GM18507 (cell line): ENCODE data around the gene ZFP62.
A peak's percentile ranks its signal among the peaks of the same experiment; 100 is the strongest.

Source experiments
- DNase-seq: peaks from one replicate; pipeline ENCODE4 v3.0.0; 2011; ENCODE audit warnings: low read depth; ENCODE audit not compliant: insufficient read length; ENCODE audit errors: extremely low spot score
- FAIRE-seq: peaks from 2 replicates; lab custom pipeline; 2011; peaks lifted over from hg19 to GRCh38; lab: Jason Lieb, UNC

Gene ZFP62

GRCh38 chr5:180870276-180871068 lies 9.4 kb upstream of the ZFP62 start:
- no peak for FAIRE-seq
- DNase-seq = no peak

DNA sequence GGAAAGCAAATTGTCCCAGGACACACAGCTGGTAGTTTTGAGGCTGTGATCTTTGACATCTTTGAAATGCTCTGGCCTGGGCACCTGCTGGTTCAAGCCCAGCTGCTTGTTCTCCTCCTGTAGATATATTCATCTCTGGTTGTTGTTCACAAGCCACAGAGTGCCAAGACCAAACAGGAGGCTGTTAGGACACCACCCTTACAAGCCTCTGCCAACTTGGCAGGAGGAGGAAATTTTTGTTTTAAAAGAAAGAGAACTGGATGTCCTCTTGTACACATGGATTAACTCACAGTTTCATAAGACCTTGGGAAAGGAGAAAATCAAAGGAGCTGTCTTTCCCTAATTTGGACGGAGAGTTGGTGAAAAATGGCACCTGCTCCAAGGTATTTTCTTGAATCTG lies 8.5 kb upstream of the ZFP62 start:
- DNase-seq (no peak), FAIRE-seq (no peak)

- FAIRE-seq = peak; percentile 90
- peak; percentile 22 for DNase-seq
Measured at GRCh38 chr5:180868960-180869359, 7.9 kb upstream of the ZFP62 start.

DNA sequence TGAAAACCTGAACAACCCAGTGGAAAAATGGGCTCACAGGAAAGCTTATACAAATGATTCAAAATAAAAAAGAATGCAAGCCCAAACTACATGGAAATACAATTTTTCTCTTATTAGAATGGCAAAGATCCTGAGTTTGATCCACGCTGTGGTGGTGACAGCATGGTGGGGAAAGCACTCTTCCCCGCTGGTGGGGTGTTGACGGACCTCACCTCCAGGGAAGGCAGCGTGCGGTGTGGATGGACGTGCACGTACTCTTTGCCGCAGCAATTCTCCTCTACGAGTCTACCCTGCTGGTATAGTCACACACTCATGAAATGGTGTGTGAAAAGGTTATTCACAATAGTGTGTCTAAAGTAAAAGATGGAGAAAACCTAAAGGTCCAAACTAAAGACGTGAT lies 5.9 kb upstream of the ZFP62 start:
- FAIRE-seq = no peak
- no peak for DNase-seq

DNA sequence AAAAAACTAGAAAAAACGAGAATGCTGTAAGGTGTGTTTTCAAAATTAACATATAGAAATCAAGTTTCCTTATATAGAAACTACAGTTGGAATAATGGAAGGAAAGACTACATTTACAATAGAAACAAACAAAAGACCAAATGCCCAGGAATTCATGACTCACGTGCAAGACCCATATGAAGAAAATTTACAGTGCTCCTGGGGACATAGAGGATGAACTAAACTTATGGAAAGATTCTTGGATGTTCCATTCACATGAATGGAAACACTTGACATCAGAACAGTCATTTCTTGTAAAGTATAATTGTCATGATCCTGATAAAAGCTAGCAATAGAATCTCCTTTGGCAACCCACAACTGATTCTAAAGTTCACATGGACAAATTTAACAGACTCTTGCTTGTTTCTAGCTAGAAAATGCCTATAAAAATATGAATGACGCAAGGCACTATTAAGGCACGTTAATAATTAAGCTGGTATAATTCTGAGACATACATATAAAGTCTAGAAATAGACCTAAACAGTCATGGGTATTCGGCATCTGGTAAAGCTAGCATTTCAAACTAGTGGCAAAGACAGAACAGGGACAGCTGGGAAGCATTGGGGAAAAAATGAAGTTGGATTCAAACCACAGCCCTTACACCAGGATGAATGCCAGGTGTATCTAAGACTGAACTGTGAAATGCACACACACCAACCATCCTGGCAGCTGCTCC lies 5.1 kb upstream of the ZFP62 start:
- FAIRE-seq (no peak), DNase-seq (no peak)

GRCh38 chr5:180862645-180863044 lies 1.6 kb upstream of the ZFP62 start:
- FAIRE-seq (no peak), DNase-seq (no peak)

GRCh38 chr5:180860273-180860886 lies 696 bp downstream of the ZFP62 start:
- FAIRE-seq (peak; percentile 80), DNase-seq (peak; percentile 39)

GRCh38 chr5:180858586-180858985 lies 2.5 kb downstream of the ZFP62 start:
- no peak for FAIRE-seq
- no peak for DNase-seq

DNA sequence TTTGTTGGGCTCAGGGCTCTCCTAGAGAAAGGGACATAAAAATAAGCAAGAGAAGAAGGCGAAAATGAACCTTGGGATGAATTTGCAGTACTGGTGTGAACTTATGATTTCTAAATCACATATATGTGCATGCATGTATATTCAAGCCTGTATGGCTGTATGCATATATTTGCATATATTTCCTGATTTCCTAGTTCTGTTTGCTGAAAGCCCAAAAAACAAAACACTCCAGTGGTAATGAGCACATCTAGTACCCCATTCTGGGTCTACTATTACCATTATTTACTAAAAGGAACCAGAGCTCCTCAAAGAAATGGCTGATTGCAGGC lies 7.3 kb downstream of the ZFP62 start:
- no peak for FAIRE-seq
- no peak for DNase-seq

DNA sequence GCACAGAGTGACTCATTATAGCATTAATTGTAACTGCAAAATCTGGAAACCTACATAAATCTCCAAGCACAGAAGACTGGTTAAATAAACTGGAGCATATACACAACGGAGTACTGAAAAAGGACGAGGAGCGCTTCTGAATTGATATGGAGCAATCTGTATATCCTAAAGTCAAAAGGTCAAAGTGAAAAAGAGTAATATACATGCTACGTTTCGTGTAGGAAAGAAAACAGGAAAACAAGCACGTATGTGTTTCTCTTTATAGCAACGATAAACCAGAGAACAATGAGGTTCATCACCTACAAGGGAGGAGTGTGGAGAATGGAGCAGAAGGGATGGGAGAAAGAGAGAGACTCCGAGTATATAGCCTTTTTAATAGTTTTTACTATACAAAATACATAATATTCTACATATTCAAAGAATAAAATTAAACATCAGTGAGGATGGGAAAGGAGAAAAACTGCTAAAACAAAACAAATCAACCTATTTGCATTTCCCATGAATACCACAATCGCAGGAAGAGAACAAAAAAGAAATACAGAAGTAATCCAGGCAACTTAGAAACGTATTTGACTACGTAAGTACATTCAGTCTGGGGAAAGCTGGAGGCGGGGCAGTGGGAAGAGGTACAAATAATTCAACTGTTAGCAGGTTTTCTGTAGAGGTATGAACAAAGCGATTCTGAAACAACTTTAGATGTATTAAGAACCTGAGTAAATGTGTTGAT lies 7.8 kb downstream of the ZFP62 start:
- FAIRE-seq (no peak), DNase-seq (no peak)

GRCh38 chr5:180852495-180852894 lies 8.6 kb downstream of the ZFP62 start:
- DNase-seq (no peak), FAIRE-seq (no peak)

DNA sequence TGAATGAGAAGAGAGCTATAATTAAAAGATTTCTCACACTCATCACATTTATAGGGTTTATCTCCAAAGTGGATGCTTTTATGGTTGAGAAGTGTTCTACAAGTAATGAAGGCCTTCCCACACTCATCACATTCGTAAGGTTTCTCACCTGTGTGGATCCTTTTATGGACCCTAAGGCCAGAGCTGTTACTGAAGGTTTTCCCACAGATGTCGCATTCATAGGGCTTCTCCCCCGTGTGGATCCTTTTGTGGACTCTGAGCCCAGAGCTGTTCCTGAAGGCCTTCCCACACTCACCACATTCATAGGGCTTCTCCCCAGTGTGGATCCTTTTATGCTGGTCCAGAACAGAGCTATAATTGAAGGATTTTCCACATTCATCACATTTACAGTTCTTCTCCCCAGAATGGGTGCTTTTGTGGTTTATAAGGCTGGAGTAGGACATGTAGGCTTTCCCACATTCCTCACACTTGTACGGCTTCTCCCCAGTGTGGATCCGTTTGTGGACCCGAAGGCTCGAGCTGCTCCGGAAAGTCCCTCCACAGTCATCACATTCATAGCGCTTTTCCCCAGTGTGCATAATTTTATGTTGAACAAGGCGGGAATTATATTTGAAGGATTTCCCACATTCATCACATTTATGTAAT lies 10.5 kb downstream of the ZFP62 start:
- DNase-seq = no peak
- FAIRE-seq = no peak

- DNase-seq (no peak), FAIRE-seq (no peak)
Measured at GRCh38 chr5:180849827-180850226, 11.2 kb downstream of the ZFP62 start.

DNA sequence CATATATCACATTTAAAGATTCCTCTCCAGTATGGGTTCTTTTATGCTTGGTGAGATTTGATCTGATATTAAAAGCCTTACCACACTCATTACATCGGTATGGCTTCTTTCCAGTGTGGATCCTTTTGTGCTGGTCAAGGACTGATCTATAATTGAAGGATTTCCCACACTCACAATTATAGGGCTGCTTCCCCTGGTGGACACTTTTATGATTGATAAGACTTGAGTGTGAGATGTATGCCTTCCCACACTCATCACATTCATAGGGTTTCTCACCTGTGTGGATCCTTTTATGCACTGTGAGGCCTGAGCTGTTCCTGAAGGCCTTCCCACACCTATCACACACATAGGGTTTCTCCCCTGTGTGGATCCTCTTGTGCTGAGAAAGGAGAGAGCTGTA lies 12.2 kb downstream of the ZFP62 start:
- DNase-seq (no peak), FAIRE-seq (no peak)

DNA sequence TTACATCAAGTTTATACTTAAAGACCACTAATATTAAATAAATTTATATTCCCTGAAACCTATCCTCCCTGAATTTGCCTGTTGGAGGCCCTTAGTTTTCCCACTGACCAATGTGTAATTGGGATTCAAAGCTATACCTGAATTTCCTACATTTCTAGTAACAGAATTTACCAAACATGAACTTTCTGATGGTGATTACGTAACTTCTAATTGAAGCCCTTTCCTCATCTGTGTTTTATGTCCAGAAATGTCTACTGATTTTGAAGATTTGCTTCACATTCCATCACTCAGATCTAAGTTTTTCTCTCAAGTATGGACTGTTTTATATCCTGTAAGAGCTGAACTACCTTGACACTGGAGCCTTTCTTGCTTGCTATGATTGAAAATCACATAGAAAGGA lies 12.8 kb downstream of the ZFP62 start:
- FAIRE-seq (no peak), DNase-seq (no peak)

DNA sequence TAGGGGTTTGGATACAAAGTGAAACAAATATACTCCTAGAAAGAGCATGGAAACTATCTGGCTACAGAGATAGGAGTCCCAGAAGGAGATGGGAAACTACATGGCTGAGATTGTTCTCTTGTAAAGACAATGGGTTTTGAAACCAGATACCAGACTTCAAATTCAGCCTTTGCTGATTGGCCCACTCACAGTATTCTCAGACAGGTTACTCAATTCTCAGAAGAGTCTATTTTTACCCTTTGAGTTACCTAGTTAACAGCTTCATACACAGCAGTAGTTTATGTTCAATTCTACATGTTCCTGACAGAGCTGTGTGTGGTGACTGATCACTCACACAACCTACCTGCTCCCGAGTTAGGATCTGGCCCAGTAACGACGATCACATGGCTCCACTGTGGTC lies 14.1 kb downstream of the ZFP62 start:
- no peak for FAIRE-seq
- no peak for DNase-seq

GRCh38 chr5:180844858-180845257 lies 16.2 kb downstream of the ZFP62 start:
- DNase-seq = no peak
- FAIRE-seq = no peak

GRCh38 chr5:180844432-180844831 lies 16.6 kb downstream of the ZFP62 start:
- FAIRE-seq (no peak), DNase-seq (no peak)

- FAIRE-seq (no peak), DNase-seq (no peak)
Measured at GRCh38 chr5:180839935-180840334, 21.1 kb downstream of the ZFP62 start.

DNA sequence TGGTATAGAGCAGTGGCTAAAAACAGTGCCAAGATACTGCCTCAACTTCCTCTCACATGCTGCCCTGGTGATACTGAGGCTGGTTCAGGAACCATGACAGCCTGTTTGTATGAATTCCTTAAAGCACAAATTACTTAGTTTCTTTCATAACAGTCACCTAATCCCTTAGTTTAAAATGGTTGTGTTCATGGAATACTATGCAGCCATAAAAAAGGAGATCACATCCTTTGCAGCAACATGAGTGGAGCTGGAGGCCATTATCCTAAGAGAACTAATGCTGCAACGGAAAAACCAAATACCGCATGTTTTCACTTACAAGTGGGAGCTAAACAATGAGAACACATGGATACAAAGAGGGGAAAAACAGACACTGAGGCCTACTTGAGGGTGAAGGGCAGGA lies 21.8 kb downstream of the ZFP62 start:
- DNase-seq (no peak), FAIRE-seq (no peak)
